Left renal cortex interstitium (tissue), 4 donors: ENCODE measurements around the gene MAST3. TPM values are rescaled to one million over a fixed set of nuclear protein-coding genes. Genes with fewer than 3 reads are reported as not detected.
A peak's percentile ranks its signal among the peaks of the same experiment; 100 is the strongest.

Source experiments
- DNase-seq, 4 donors: peaks; one replicate each; pipeline ENCODE4 v3.0.0-alpha.2; 2013; ENCODE audit warnings: low read depth in 4 of 4, low spot score in 2 of 4, missing footprints in 1 of 4
- polyA plus RNA-seq, 4 donors: library from polyadenylated mRNA; unstranded; fragments of 120-200 nt; gene quantifications; one replicate each; pipeline ENCODE4 v1.2.1, GENCODE V29; 2013; ENCODE audit not compliant: insufficient read length in 4 of 4

MAST3 gene
- polyA plus RNA-seq, 4 donors, result 3.5 to 9.6 (median 6.3) TPM

GRCh38 chr19:18109733-18110608 is 12.4 kb downstream of the MAST3 start:
- DNase-seq, result no peak

- DNase-seq, result no peak
Measured at GRCh38 chr19:18110609-18111232, 13.1 kb downstream of the MAST3 start.

GRCh38 chr19:18112989-18113478 is 15.5 kb downstream of the MAST3 start:
- DNase-seq, result peak in 2 of 4 donors; percentile 48 to 78

GRCh38 chr19:18113827-18114226 is 16.2 kb downstream of the MAST3 start:
- DNase-seq, result no peak

- no peak for DNase-seq
Measured at GRCh38 chr19:18114483-18114882, 16.9 kb downstream of the MAST3 start.

GRCh38 chr19:18117364-18117691 is 19.8 kb downstream of the MAST3 start:
- DNase-seq, result no peak

- DNase-seq, result peak; percentile 52 to 73 (median 70)
Measured at GRCh38 chr19:18117692-18118378, 20.3 kb downstream of the MAST3 start.

GRCh38 chr19:18118420-18119012 is 20.9 kb downstream of the MAST3 start:
- DNase-seq, result no peak

GRCh38 chr19:18119013-18119716 is 21.6 kb downstream of the MAST3 start:
- no peak for DNase-seq

GRCh38 chr19:18119717-18120105 is 22.1 kb downstream of the MAST3 start:
- no peak for DNase-seq

GRCh38 chr19:18120127-18120526 is 22.5 kb downstream of the MAST3 start:
- DNase-seq, result no peak

- DNase-seq, result no peak
Measured at GRCh38 chr19:18121166-18121565, 23.6 kb downstream of the MAST3 start.

- DNase-seq, result no peak
Measured at GRCh38 chr19:18122424-18122823, 24.8 kb downstream of the MAST3 start.

GRCh38 chr19:18122860-18123795 is 25.6 kb downstream of the MAST3 start:
- DNase-seq, result no peak

GRCh38 chr19:18123819-18124218 is 26.2 kb downstream of the MAST3 start:
- DNase-seq, result no peak

GRCh38 chr19:18126097-18126496 is 28.5 kb downstream of the MAST3 start:
- DNase-seq, result no peak

GRCh38 chr19:18128044-18128443 is 30.5 kb downstream of the MAST3 start:
- DNase-seq, result no peak

GRCh38 chr19:18128805-18129204 is 31.2 kb downstream of the MAST3 start:
- DNase-seq, result no peak

- DNase-seq, result no peak
Measured at GRCh38 chr19:18130523-18131242, 33.1 kb downstream of the MAST3 start.
